Epidermal melanocyte (primary cell): Measurements from ENCODE around the gene PAX2.

ENCODE experiments used
- DNase-seq: peaks from one replicate; pipeline ENCODE4 v3.0.0; 2011; ENCODE audit warnings: low spot score; ENCODE audit not compliant: insufficient read length

The PAX2 gene

DNA sequence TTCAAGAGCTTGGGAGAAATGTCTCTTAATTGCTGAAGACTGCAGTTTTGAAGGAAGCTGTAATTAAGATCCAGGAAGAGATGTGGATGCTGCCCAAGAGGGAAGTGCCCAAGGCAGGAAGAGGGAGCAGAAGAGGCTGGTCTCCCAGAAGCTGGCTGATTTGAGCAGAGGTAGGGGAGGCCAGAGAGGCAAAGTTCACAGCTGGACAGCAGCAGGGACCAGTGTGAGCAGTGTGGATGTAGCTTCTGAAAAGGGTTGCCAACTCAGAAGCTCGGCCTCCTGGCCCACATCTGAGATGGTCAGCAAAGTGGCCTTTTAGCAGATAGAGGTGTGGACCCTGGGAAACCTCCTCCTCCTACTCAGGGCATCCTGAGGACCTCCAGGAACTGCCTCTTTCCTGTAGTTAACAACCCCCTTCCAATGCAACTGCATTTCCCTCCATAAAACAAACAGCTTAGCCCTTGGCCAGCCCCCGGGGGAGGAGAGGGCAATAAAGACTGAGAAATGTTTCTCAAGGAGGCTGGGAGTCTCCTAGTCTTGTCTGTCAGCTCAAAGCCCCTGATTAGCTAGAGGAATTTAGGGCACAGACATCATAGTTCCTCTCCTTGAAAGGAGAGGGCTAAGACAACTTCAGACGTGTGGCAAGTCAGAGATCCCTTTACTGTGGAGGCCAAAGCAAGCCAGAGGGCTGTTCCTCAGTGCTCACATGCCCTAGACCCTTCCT, 69.5 kb downstream of the PAX2 start:
- DNase-seq, result no peak

- DNase-seq, result no peak
Measured at GRCh38 chr10:100816671-100817070, 71.3 kb downstream of the PAX2 start.

- DNase-seq, result no peak
Measured at GRCh38 chr10:100817268-100817839, 72.0 kb downstream of the PAX2 start.

DNA sequence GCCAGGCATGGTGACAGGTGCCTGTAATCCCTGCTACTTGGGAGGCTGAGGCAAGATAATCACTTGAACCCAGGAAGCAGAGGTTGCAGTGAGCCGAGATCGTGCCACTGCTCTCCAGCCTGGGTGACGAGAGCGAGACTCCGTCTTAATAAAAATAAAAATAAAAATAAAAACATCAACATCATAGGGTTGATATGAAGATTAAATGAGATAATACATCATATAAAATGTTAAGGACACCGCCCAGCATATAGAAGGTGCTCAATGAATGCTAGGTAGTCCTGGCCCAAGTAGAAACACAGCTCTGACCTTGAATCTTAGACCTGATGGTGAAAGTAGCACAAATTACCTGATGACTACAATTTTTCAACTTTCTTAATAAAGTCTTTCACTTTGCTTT, 74.0 kb downstream of the PAX2 start:
- DNase-seq, result no peak

DNA sequence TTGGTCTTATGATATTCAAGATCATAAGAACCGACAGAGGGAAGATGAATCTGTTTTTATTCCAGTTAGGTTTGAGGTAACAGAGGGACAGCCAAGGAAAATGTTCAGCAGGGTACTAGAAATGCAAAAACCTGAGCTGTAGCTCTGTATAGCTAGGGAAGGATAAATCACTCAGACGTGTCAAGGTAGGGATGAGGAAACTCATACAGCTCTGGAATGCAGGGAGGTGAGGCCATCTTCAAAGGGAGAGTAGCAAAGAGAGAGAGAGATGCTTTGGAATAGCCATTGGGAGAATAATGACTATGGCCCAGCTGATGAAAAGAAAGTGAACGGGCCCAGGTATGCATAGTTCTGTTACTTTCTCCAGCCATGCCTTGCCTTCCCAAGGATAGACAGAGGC, 77.8 kb downstream of the PAX2 start:
- no peak for DNase-seq

GRCh38 chr10:100824886-100825285, 79.5 kb downstream of the PAX2 start:
- DNase-seq, result no peak

- no peak for DNase-seq
Measured at GRCh38 chr10:100825325-100825875, 80.0 kb downstream of the PAX2 start.

DNA sequence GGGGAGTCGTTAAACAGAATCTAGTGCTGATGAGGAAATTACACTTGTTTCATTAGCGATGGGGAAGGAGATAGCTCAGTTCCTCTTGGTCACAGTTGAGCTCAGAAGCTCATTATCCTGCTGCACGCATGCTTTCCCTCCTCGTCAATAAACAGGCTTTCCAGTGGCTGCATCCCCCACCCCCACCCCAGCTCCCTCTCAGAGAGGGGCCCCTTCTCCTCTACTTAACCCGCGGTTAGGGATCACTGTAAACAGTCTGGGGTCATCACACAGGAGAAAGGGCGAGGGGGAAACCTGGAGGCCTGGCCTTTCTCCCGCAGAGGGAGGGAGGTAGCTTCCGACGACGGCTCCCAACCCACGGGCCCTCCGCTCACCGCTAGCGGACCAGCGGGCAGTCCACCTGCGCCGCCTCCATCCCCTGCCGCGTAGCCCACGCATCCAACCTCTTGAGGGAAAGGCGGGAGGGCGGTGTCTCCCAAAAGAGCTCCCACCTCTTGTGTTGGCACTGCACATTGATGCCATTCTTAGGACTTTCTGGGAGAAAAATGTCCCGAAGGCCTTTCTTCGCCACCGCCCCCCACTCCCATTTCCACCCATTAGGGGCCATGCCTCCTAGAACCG, 80.8 kb downstream of the PAX2 start:
- DNase-seq, result no peak

- DNase-seq, result no peak
Measured at GRCh38 chr10:100826661-100826982, 81.2 kb downstream of the PAX2 start.

- no peak for DNase-seq
Measured at GRCh38 chr10:100826983-100827818, 81.8 kb downstream of the PAX2 start.

DNA sequence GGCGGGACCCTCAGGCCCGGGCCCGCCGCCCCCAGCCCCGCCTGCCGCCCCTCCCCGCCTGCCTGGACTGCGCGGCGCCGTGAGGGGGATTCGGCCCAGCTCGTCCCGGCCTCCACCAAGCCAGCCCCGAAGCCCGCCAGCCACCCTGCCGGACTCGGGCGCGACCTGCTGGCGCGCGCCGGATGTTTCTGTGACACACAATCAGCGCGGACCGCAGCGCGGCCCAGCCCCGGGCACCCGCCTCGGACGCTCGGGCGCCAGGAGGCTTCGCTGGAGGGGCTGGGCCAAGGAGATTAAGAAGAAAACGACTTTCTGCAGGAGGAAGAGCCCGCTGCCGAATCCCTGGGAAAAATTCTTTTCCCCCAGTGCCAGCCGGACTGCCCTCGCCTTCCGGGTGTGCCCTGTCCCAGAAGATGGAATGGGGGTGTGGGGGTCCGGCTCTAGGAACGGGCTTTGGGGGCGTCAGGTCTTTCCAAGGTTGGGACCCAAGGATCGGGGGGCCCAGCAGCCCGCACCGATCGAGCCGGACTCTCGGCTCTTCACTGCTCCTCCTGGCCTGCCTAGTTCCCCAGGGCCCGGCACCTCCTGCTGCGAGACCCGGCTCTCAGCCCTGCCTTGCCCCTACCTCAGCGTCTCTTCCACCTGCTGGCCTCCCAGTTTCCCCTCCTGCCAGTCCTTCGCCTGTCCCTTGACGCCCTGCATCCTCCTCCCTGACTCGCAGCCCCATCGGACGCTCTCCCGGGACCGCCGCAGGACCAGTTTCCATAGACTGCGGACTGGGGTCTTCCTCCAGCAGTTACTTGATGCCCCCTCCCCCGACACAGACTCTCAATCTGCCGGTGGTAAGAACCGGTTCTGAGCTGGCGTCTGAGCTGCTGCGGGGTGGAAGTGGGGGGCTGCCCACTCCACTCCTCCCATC, 82.7 kb downstream of the PAX2 start:
- no peak for DNase-seq

GRCh38 chr10:100828738-100829096, 83.3 kb downstream of the PAX2 start:
- no peak for DNase-seq

DNA sequence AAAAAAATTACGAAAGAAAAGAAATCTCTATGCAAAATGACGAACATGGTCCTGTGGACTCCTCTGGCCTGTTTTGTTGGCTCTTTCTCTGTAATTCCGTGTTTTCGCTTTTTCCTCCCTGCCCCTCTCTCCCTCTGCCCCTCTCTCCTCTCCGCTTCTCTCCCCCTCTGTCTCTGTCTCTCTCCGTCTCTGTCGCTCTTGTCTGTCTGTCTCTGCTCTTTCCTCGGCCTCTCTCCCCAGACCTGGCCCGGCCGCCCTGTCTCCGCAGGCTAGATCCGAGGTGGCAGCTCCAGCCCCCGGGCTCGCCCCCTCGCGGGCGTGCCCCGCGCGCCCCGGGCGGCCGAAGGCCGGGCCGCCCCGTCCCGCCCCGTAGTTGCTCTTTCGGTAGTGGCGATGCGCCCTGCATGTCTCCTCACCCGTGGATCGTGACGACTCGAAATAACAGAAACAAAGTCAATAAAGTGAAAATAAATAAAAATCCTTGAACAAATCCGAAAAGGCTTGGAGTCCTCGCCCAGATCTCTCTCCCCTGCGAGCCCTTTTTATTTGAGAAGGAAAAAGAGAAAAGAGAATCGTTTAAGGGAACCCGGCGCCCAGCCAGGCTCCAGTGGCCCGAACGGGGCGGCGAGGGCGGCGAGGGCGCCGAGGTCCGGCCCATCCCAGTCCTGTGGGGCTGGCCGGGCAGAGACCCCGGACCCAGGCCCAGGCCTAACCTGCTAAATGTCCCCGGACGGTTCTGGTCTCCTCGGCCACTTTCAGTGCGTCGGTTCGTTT, 83.9 kb downstream of the PAX2 start:
- no peak for DNase-seq

- no peak for DNase-seq
Measured at GRCh38 chr10:100829933-100830727, 84.7 kb downstream of the PAX2 start.

DNA sequence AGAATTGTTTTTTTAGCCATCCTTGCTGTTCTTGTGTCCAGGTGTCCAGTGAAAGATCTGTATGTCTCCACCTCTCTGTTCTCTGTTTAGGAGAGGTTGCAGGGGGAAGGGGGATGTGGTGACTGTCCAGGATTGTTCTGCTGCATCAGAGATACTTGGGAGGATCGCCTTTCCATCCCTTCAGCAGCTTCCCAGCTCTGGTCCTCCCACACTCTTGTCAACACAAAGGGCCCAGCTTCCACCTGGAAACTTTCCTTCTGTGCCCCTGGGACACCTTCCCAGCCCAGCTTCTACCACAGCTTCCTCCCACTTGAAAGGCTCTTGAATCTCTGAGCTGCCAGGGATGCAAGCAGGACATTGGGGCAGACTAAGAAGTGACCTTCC, 85.3 kb downstream of the PAX2 start:
- DNase-seq, result no peak

GRCh38 chr10:100831742-100832141, 86.4 kb downstream of the PAX2 start:
- no peak for DNase-seq

DNA sequence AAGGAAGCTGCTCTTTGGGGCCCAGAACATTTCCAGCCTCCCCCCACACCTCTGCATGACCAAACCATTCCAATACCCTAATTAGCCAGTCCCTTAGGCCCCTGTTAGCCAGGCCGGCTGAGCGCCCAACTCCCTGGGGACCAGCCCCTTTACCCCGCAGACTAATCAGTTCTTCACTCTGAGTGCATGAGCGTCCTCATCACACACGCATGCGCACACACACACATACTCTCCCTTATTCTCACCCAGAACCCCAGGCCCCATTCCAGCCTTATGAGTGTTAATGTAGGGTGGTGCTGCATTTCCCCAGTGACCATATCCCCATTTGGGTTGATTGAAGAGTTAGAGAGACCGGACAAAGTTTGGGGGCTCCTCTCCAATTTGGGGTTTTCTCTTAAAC, 90.4 kb downstream of the PAX2 start:
- DNase-seq, result no peak

DNA sequence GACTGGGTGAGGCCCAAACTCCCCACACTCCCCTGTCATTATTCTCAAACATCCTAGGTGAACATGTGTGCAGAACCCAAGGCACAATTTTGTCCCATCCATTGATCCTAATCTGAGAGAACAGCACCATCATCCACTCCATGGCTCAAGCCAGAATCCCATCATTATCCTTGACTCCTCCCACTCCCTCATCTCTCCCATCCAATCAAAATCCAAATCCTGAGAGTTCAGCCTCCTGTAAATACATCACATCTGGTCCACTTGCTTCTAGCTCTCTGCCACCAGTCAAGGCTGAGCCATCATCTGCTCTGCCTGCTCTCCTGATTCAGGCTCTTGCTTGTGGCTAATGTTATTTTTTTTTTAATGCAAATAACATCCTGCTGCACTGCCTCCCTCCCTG, 91.5 kb downstream of the PAX2 start:
- DNase-seq, result no peak

DNA sequence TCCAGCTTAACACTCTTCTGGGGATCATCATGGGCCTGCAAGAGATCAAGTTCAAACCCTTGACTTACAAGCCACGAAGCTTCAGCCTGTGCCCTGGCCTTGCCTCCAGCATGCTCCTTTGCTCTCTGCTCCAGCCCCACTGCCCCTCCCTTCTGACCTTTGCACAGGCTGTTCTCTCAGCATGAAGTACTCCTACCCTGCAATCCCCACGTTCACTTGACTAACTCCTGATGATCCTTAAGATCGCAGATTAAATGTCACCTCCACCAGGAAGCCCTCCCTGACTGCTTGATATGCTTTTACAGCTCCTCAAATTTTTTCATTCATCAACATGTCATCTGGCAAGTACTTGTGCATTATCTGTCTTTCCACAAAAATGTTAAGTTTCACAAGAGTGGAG, 91.9 kb downstream of the PAX2 start:
- DNase-seq, result no peak
